ENCODE results near the gene CYP3A7.

DNA sequence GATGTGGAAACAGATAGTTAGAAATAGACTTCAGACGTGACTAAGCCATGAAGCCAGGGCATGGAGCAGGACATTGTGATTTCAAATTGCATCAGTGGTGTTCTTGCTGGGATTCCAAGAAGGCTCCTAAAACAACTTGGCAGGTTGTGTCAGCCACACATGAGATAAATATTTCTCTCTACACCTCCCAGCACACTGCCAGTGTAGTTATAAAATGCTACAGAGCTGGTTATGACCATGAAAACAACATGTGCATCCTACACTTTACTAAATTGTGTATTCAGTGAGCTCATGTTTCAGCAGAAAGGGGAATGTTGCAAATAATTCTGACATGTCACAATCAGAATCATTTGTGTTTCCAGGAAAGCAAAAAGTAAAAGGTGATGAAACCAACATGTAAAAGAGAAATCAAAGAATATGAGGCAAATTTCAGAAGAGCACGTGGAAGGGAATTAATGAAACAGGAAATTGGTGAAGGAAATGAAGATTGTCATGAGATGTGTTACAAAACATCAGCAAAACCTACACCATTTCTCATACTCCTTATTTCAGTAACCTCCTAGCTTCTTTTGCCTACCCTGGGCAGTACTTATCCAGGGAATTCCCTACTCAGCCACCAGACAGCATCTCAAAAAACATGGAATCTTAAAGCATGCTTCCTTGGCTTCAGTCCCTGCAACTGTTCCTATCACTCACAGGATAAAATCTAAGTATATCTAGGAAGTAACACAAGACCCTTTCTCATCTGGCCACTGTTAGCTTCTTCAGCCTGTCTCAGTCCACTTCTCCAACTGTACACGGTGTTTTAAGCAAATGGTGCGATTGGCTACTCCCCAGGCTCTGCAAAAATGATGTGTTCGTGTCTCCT lies 5.8 kb upstream of the CYP3A7 start:
- TF ChIP-seq, protein P1, sequence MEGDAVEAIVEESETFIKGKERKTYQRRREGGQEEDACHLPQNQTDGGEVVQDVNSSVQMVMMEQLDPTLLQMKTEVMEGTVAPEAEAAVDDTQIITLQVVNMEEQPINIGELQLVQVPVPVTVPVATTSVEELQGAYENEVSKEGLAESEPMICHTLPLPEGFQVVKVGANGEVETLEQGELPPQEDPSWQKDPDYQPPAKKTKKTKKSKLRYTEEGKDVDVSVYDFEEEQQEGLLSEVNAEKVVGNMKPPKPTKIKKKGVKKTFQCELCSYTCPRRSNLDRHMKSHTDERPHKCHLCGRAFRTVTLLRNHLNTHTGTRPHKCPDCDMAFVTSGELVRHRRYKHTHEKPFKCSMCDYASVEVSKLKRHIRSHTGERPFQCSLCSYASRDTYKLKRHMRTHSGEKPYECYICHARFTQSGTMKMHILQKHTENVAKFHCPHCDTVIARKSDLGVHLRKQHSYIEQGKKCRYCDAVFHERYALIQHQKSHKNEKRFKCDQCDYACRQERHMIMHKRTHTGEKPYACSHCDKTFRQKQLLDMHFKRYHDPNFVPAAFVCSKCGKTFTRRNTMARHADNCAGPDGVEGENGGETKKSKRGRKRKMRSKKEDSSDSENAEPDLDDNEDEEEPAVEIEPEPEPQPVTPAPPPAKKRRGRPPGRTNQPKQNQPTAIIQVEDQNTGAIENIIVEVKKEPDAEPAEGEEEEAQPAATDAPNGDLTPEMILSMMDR (IDR thresholded peaks at IDR 0.05), result no peak
- TF ChIP-seq SIN3A (IDR thresholded peaks at IDR 0.05; ENCODE audit: borderline replicate concordance, insufficient read depth, low read depth, low read length) (no peak), POLR2AphosphoS5 (IDR thresholded peaks at IDR 0.05; ENCODE audit: low read depth, low read length) (no peak)

All from Panc1 (cell line).